MM.1S (cell line): ENCODE data around the gene ERICH6.

Source experiments
- EZH2 ChIP-seq: fragments of 300-600 bp; sonication (generic); optimal IDR thresholded peaks from 2 replicates; pipeline ENCODE3; 2017; ENCODE audit warnings: low read depth, mild to moderate bottlenecking, antibody characterized with exemption, low read length, mixed read lengths
- EZH2phosphoT487 ChIP-seq: fragments of 300-600 bp; sonication (generic); IDR thresholded peaks from 2 replicates; pipeline ENCODE4 v1.6.1; 2018; ENCODE audit warnings: antibody characterized with exemption, low read length
- TF ChIP-seq, protein P1 (sequence below): fragments of 300-600 bp; sonication (generic); IDR thresholded peaks from 2 replicates; pipeline ENCODE4 v1.5.1; 2016; ENCODE audit warnings: antibody characterized with exemption, low read length, mixed read lengths

DNA sequence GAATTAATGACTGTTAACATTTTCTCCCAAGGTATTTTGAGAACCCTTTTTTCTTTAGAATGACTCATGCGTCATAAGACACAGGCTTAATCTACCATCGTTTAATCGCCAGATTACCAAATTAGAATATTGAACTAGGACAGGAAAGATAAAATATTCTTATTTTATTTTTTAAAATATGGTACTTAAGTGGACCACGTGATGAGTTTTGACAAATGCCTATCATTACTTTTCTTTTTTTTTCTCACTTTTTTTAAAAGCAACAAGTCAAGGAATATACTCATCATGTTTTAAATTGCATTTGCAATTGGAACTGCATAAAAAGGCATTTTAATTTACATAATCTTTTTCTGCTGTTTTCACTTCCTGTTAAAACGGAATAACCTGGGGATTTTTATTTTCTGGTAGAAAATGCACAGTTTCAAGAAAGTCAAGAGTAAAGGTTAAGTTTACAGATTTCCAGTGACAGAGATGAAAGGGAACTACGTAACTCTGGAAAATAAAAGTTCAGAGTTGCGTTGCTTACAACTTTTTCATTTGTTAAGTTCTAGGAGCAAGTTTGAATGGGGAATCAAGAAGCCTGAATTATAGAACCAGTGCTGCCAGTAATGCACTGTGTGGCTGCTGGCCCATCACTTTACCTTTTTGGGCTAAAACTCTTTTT, 35.6 kb upstream of the ERICH6 start:
- TF ChIP-seq EZH2phosphoT487 (no peak), EZH2 (no peak)
- TF ChIP-seq, protein P1, sequence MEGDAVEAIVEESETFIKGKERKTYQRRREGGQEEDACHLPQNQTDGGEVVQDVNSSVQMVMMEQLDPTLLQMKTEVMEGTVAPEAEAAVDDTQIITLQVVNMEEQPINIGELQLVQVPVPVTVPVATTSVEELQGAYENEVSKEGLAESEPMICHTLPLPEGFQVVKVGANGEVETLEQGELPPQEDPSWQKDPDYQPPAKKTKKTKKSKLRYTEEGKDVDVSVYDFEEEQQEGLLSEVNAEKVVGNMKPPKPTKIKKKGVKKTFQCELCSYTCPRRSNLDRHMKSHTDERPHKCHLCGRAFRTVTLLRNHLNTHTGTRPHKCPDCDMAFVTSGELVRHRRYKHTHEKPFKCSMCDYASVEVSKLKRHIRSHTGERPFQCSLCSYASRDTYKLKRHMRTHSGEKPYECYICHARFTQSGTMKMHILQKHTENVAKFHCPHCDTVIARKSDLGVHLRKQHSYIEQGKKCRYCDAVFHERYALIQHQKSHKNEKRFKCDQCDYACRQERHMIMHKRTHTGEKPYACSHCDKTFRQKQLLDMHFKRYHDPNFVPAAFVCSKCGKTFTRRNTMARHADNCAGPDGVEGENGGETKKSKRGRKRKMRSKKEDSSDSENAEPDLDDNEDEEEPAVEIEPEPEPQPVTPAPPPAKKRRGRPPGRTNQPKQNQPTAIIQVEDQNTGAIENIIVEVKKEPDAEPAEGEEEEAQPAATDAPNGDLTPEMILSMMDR = no peak
